Tibial nerve (tissue), 4 donors: ENCODE results near the gene OPN3. TPM values are rescaled to one million over a fixed set of nuclear protein-coding genes. Genes with fewer than 3 reads are reported as not detected.

Source experiments
- DNase-seq, 2 donors: peaks; one replicate each; pipeline ENCODE4 v3.0.0-alpha.2; 2019; ENCODE audit warnings: low spot score in 2 of 2
- H3K27ac ChIP-seq, 4 donors: fragments of 200-600 bp; sonication (generic) in 3 of 4; one replicate each; pipeline ENCODE4 v1.5.1; 2017 to 2019; ENCODE audit warnings: mild to moderate bottlenecking in 1 of 4
- H3K27me3 ChIP-seq, 2 donors: fragments of 200-600 bp; sonication (generic) in 1 of 2; one replicate each; pipeline versions ENCODE4 v1.5.1 to v1.6.0; 2017 to 2019
- H3K36me3 ChIP-seq, 3 donors: fragments of 200-600 bp; sonication (generic); one replicate each; pipeline ENCODE4 v1.5.1; 2018 to 2019
- H3K4me1 ChIP-seq, 4 donors: fragments of 200-600 bp; sonication (generic) in 3 of 4; one replicate each; pipeline ENCODE4 v1.5.1; 2017 to 2019
- H3K4me3 ChIP-seq, 4 donors: fragments of 200-600 bp; sonication (generic) in 3 of 4; one replicate each; pipeline ENCODE4 v1.5.1; 2017 to 2019; ENCODE audit warnings: mild to moderate bottlenecking in 1 of 4, moderate library complexity in 1 of 4
- H3K9me3 ChIP-seq, 4 donors: fragments of 200-600 bp; sonication (generic) in 3 of 4; one replicate each; pipeline ENCODE4 v1.5.1; 2017 to 2019
- CTCF ChIP-seq, 5 experiments: fragments of 200-600 bp in 3 of 5; fragments of 450-650 bp in 2 of 5; sonication (generic) in 3 of 5; IDR thresholded peaks; one replicate each; pipeline ENCODE4 v1.5.1; 2016 to 2019; ENCODE audit warnings: antibody characterized with exemption in 5 of 5, mild to moderate bottlenecking in 3 of 5, moderate library complexity in 2 of 5
- EP300 ChIP-seq, 2 donors: sonication (generic); formaldehyde crosslinking; IDR thresholded peaks; one replicate each; pipeline ENCODE4 v1.6.1; 2017; ENCODE audit warnings: antibody characterized with exemption in 2 of 2, mild to moderate bottlenecking in 1 of 2
- POLR2A ChIP-seq, 2 donors: fragments of 450-650 bp; IDR thresholded peaks; one replicate each; pipeline ENCODE4 v1.6.1; 2017; ENCODE audit warnings: antibody characterized with exemption in 2 of 2, mild to moderate bottlenecking in 2 of 2, moderate library complexity in 2 of 2
- WGBS, 2 donors: methylation state at CpG; one replicate each; pipeline ENCODE4 v1.1.5; 2018; 5-methylcytosine and 5-hydroxymethylcytosine counted together
- total RNA-seq, 4 donors: library from RNA; depleted of rRNA; stranded (reverse); fragments of >200 nt; gene quantifications; one replicate each; pipeline ENCODE4 v1.1.0, GENCODE V29; 2016

The OPN3 gene
- total RNA-seq, 4 donors from 2014 or later: 17.8 to 31.7 (median 19.7) TPM

GRCh38 chr1:241610056-241610815 is 29.9 kb downstream of the OPN3 start:
- H3K36me3 ChIP-seq: no peaks in the 10 kb centered on the region
- WGBS, 2 donors: 59 to 62% methylated on average over 8 of the region's 8 CpGs
- H3K27ac ChIP-seq: no peak overlapping the region
- TF ChIP-seq POLR2A (IDR thresholded peaks at IDR 0.05) (no peak), CTCF (IDR thresholded peaks at IDR 0.05) (no peak), EP300 (IDR thresholded peaks at IDR 0.05) (no peak)
- no peaks in the 10 kb centered on the region for H3K9me3 ChIP-seq
- DNase-seq: no peak
- H3K4me3 ChIP-seq: no peak overlapping the region
- no peaks in the 10 kb centered on the region for H3K27me3 ChIP-seq
- H3K4me1 ChIP-seq: peaks cover 0 to 6% (median 0%) of the 10 kb centered on the region in 4 donors

- peaks cover 0 to 16% (median 0%) of the 10 kb centered on the region in 4 donors for H3K4me1 ChIP-seq
- 34 to 37% methylated on average over 3 of the region's 3 CpGs for WGBS, 2 donors
- no peak for DNase-seq
- H3K27me3 ChIP-seq: no peaks in the 10 kb centered on the region
- no peak overlapping the region for H3K27ac ChIP-seq
- TF ChIP-seq EP300 (IDR thresholded peaks at IDR 0.05) (no peak), CTCF (IDR thresholded peaks at IDR 0.05) (no peak), POLR2A (IDR thresholded peaks at IDR 0.05) (no peak)
- H3K9me3 ChIP-seq: no peaks in the 10 kb centered on the region
- H3K36me3 ChIP-seq: peaks cover 0 to 3% (median 0%) of the 10 kb centered on the region in 3 donors
- H3K4me3 ChIP-seq: no peak overlapping the region
These were observed 31.7 kb downstream of the OPN3 start for GRCh38 chr1:241608379-241609033.

GRCh38 chr1:241607497-241607896 is 32.7 kb downstream of the OPN3 start:
- Histone ChIP-seq H3K9me3 (no peaks in the 10 kb centered on the region), H3K4me3 (no peak overlapping the region), H3K36me3 (peaks cover 0 to 3% (median 0%) of the 10 kb centered on the region in 3 donors), H3K27ac (no peak overlapping the region), H3K27me3 (no peaks in the 10 kb centered on the region), H3K4me1 (peaks cover 0 to 22% (median 0%) of the 10 kb centered on the region in 4 donors)
- TF ChIP-seq EP300 (IDR thresholded peaks at IDR 0.05) (no peak), CTCF (IDR thresholded peaks at IDR 0.05) (no peak), POLR2A (IDR thresholded peaks at IDR 0.05) (no peak)
- no peak for DNase-seq

GRCh38 chr1:241606544-241606943 is 33.6 kb downstream of the OPN3 start:
- Histone ChIP-seq H3K4me3 (no peak overlapping the region), H3K36me3 (peaks cover 0 to 3% (median 0%) of the 10 kb centered on the region in 3 donors), H3K9me3 (no peaks in the 10 kb centered on the region), H3K27ac (no peak overlapping the region), H3K4me1 (peaks cover 0 to 18% (median 0%) of the 10 kb centered on the region in 4 donors), H3K27me3 (no peaks in the 10 kb centered on the region)
- WGBS, 2 donors: 51 to 57% methylated on average over 5 of the region's 5 CpGs
- TF ChIP-seq EP300 (IDR thresholded peaks at IDR 0.05) (no peak), POLR2A (IDR thresholded peaks at IDR 0.05) (no peak), CTCF (IDR thresholded peaks at IDR 0.05) (no peak)
- no peak for DNase-seq
